ENCODE results near the gene IRF2BP2.

DNA sequence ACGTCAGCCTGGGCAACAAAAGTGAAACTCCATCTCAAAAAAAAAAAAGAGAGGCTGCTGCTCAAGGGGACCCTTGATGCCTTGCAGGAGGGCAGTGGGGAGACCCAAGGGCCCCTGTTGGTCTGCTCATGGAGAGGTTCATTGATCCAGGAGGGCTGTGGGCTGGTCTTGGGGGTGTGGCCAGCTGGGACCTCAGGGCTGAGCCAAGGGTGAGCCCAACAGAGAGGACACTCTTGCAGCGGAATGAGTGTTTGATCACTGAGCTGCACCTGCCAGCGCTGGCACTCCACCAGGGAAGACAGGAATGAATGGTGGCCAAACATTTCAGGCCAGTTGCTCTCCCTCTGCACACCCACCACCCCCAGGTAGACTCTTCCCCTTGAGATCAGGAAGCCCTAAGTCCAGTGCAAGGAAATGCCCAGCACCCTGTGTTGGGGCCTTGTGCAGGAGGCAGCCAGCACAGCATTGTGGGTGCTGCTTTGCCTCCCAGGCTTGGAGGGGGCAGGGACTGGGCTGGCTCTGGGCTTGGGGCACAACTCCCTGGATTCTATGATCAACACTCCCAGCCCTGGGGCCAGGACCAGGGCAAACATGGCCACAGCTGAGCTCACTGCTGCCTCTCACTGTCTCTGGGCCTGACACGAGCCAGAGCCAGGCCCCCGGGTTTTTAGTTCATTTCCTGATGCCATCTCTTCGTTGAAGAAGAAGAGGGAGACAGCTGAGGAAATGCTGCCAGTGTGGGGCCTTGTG lies 50.7 kb downstream of the IRF2BP2 start:
- TF ChIP-seq, protein P1, sequence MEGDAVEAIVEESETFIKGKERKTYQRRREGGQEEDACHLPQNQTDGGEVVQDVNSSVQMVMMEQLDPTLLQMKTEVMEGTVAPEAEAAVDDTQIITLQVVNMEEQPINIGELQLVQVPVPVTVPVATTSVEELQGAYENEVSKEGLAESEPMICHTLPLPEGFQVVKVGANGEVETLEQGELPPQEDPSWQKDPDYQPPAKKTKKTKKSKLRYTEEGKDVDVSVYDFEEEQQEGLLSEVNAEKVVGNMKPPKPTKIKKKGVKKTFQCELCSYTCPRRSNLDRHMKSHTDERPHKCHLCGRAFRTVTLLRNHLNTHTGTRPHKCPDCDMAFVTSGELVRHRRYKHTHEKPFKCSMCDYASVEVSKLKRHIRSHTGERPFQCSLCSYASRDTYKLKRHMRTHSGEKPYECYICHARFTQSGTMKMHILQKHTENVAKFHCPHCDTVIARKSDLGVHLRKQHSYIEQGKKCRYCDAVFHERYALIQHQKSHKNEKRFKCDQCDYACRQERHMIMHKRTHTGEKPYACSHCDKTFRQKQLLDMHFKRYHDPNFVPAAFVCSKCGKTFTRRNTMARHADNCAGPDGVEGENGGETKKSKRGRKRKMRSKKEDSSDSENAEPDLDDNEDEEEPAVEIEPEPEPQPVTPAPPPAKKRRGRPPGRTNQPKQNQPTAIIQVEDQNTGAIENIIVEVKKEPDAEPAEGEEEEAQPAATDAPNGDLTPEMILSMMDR (IDR thresholded peaks at IDR 0.05), result no peak
- TF ChIP-seq POLR2A (IDR thresholded peaks at IDR 0.05), result no peak
